OCI-LY7 (cell line): ENCODE results near the gene UBTD1. TPM values are rescaled to one million over a fixed set of nuclear protein-coding genes. Genes with fewer than 3 reads are reported as not detected.

Experiments
- BruUV-seq: library from RNA; stranded (reverse); fragments of 400-500 nt; replicated peaks from 2 replicates; lab custom pipeline; 2021; lab: Mats Ljungman, UMichigan
- CTCF ChIA-PET: fragments of 300-600 bp; sonication (Branson Sonifier 250); formaldehyde crosslinking; loops from one replicate; lab custom pipeline; 2022; ENCODE audit warnings: antibody characterized with exemption; ENCODE audit not compliant: unreplicated experiment; lab: Charles Lee
- POLR2A ChIA-PET: fragments of 300-600 bp; sonication (Branson Sonifier 250); formaldehyde crosslinking; loops from one replicate; lab custom pipeline; 2022; ENCODE audit warnings: antibody characterized with exemption; lab: Charles Lee
- DNase-seq: peaks from one replicate; pipeline ENCODE4 v3.0.0-alpha.2; 2015; ENCODE audit warnings: low spot score
- H2AFZ ChIP-seq: fragments of 200-600 bp; sonication (generic), shearing (Covaris generic); 2 replicates; pipeline ENCODE4 v1.6.1; 2014; ENCODE audit warnings: mild to moderate bottlenecking, antibody characterized with exemption, low read length, moderate library complexity
- H3K27ac ChIP-seq: fragments of 200-600 bp; sonication (generic); 2 replicates; pipeline ENCODE4 v1.5.1; 2014; ENCODE audit warnings: mixed run types, low read depth, mild to moderate bottlenecking, moderate library complexity, low read length, inconsistent platforms; ENCODE audit not compliant: poor library complexity, severe bottlenecking
- H3K36me3 ChIP-seq: fragments of 200-600 bp; sonication (generic); 2 replicates; pipeline ENCODE4 v1.6.1; 2014; ENCODE audit warnings: mild to moderate bottlenecking, antibody characterized with exemption, low read length, moderate library complexity, mixed read lengths; ENCODE audit not compliant: insufficient read depth
- H3K4me1 ChIP-seq: fragments of 200-600 bp; sonication (generic); 2 replicates; pipeline ENCODE4 v1.5.1; 2014; ENCODE audit warnings: mild to moderate bottlenecking, low read length; ENCODE audit not compliant: insufficient read depth, poor library complexity, severe bottlenecking
- H3K4me2 ChIP-seq: fragments of 200-600 bp; sonication (generic); 2 replicates; pipeline ENCODE4 v1.6.1; 2014; ENCODE audit warnings: mild to moderate bottlenecking, low read length
- H3K4me3 ChIP-seq: fragments of 200-600 bp; sonication (generic); 2 replicates; pipeline ENCODE4 v1.5.1; 2014; ENCODE audit warnings: mild to moderate bottlenecking, low read depth, low read length; ENCODE audit not compliant: poor library complexity, severe bottlenecking
- H3K79me2 ChIP-seq: fragments of 200-600 bp; sonication (generic); 2 replicates; pipeline ENCODE4 v1.6.1; 2016; ENCODE audit warnings: low read depth, mild to moderate bottlenecking, low read length, moderate library complexity, mixed read lengths; ENCODE audit not compliant: insufficient read depth
- H3K9me2 ChIP-seq: fragments of 200-600 bp; sonication (generic); 2 replicates; pipeline ENCODE4 v1.6.1; 2016; ENCODE audit warnings: mild to moderate bottlenecking, low read length, mixed read lengths; ENCODE audit not compliant: insufficient read depth
- H3K9me3 ChIP-seq: fragments of 200-600 bp; sonication (generic); 2 replicates; pipeline ENCODE4 v1.6.1; 2014; ENCODE audit warnings: mild to moderate bottlenecking, mixed run types, low read length, mixed read lengths
- H4K20me1 ChIP-seq: fragments of 200-600 bp; sonication (generic); 2 replicates; pipeline ENCODE4 v1.6.1; 2014; ENCODE audit warnings: mild to moderate bottlenecking, antibody characterized with exemption, low read length, moderate library complexity, mixed read lengths; ENCODE audit not compliant: insufficient read depth
- EZH2phosphoT487 ChIP-seq: fragments of 200-600 bp; sonication (generic); IDR thresholded peaks from 2 replicates; pipeline ENCODE4 v1.6.1; 2018; ENCODE audit warnings: low read depth, borderline replicate concordance, mild to moderate bottlenecking, mixed run types, antibody characterized with exemption, low read length, moderate library complexity, mixed read lengths
- intact Hi-C: fragments of 100-400 bp; cut with micrococcal nuclease; formaldehyde crosslinking; loops from one replicate; pipeline ENCODE4 v1.10.0; 2022; ENCODE audit not compliant: unreplicated experiment
- total RNA-seq, 2 experiments: library from RNA; depleted of rRNA in 1 of 2; stranded (reverse); fragments of >200 nt in 1 of 2; shearing (Covaris generic) in 1 of 2; gene quantifications; 2 replicates each; pipeline ENCODE4 v1.2.3, GENCODE V29; 2014 to 2022
- TF ChIP-seq, protein P1 (sequence below): fragments of 200-600 bp; sonication (generic); conservative IDR thresholded peaks from 2 replicates; pipeline ENCODE4 v1.5.1; 2014; ENCODE audit warnings: mild to moderate bottlenecking, antibody characterized with exemption, low read length, moderate library complexity, mixed read lengths

UBTD1 gene
- total RNA-seq, 2 experiments from 2014 or later, result 1.4 to 2.2 TPM

GRCh38 chr10:97582169-97582568, 83.4 kb downstream of the UBTD1 start:
- intact Hi-C loops, result no loop called here
- CTCF ChIA-PET, result interaction anchor here (0.7 kb wide), 1 partner anchor 10 kb away, joined by 3 read pairs; no protein-coding TSS in a partner anchor
- H3K9me2 ChIP-seq, result no peaks in the 10 kb centered on the region
- no peak overlapping the region for H3K27ac ChIP-seq
- H3K79me2 ChIP-seq, result no peaks in the 10 kb centered on the region
- TF ChIP-seq EZH2phosphoT487, result no peak
- TF ChIP-seq, protein P1, sequence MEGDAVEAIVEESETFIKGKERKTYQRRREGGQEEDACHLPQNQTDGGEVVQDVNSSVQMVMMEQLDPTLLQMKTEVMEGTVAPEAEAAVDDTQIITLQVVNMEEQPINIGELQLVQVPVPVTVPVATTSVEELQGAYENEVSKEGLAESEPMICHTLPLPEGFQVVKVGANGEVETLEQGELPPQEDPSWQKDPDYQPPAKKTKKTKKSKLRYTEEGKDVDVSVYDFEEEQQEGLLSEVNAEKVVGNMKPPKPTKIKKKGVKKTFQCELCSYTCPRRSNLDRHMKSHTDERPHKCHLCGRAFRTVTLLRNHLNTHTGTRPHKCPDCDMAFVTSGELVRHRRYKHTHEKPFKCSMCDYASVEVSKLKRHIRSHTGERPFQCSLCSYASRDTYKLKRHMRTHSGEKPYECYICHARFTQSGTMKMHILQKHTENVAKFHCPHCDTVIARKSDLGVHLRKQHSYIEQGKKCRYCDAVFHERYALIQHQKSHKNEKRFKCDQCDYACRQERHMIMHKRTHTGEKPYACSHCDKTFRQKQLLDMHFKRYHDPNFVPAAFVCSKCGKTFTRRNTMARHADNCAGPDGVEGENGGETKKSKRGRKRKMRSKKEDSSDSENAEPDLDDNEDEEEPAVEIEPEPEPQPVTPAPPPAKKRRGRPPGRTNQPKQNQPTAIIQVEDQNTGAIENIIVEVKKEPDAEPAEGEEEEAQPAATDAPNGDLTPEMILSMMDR, result no peak
- H4K20me1 ChIP-seq, result no peaks in the 10 kb centered on the region
- no peak overlapping the region for H2AFZ ChIP-seq
- no peak for DNase-seq
- H3K4me2 ChIP-seq, result no peak overlapping the region
- BruUV-seq, result no TSS peak
- POLR2A ChIA-PET, result interaction anchor here (0.6 to 1.1 kb wide), 3 partner anchors 23 to 396 kb away, joined by 3 to 4 read pairs (median 3); no protein-coding TSS in a partner anchor
- H3K36me3 ChIP-seq, result no peaks in the 10 kb centered on the region
- no peak overlapping the region for H3K4me3 ChIP-seq
- no peaks in the 10 kb centered on the region for H3K9me3 ChIP-seq
- H3K4me1 ChIP-seq, result no peaks in the 10 kb centered on the region

DNA sequence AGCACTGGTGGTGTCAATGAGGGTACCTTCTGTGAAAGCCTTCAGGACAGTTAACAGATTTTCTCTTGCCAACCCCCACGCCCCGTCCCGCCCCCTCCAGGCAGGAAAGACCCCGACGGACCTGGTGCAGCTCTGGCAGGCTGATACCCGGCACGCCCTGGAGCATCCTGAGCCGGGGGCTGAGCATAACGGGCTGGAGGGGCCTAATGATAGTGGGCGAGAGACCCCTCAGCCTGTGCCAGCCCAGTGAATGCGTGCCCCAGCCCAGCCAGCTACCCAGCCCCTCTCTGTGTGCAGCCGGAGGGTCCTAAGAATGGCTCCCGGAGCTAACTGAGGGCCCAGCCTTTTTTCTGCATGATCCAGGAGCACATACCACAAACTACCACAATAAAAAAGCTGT, 84.8 kb downstream of the UBTD1 start:
- CTCF ChIA-PET, result no interaction called here

More for the DNA sequence above, 84.8 kb downstream of the UBTD1 start:
- H3K9me3 ChIP-seq, result no peaks in the 10 kb centered on the region
- BruUV-seq, result no TSS peak
- H3K4me1 ChIP-seq, result no peaks in the 10 kb centered on the region
- no peak for DNase-seq
- H2AFZ ChIP-seq, result no peak overlapping the region
- no peaks in the 10 kb centered on the region for H3K79me2 ChIP-seq
- no peaks in the 10 kb centered on the region for H3K36me3 ChIP-seq
- H3K4me2 ChIP-seq, result no peak overlapping the region
- intact Hi-C loops, result no loop called here
- no peak overlapping the region for H3K27ac ChIP-seq
- H3K4me3 ChIP-seq, result no peak overlapping the region
- POLR2A ChIA-PET, result no interaction called here
- H4K20me1 ChIP-seq, result no peaks in the 10 kb centered on the region
- TF ChIP-seq, protein P1, result no peak
- TF ChIP-seq EZH2phosphoT487, result no peak
- H3K9me2 ChIP-seq, result no peaks in the 10 kb centered on the region
